Thoracic aorta (tissue), 2 donors: Measurements from ENCODE around the gene B3GALNT2. TPM values are rescaled to one million over a fixed set of nuclear protein-coding genes. Genes with fewer than 3 reads are reported as not detected.

Experiments used
- ATAC-seq: fragments of 150-250 bp; one replicate; pipeline ENCODE4 v1.8.0; 2017; ENCODE audit warnings: low read depth; ENCODE audit not compliant: insufficient number of reproducible peaks, low FRiP score
- DNase-seq: peaks from one replicate; pipeline ENCODE4 v3.0.0-alpha.2; 2020; ENCODE audit warnings: low spot score
- H3K27ac ChIP-seq, 2 donors: fragments of 200-600 bp; sonication (generic); 1 replicate in 1 of 2; 2 replicates in 1 of 2; pipeline ENCODE4 v1.5.1; 2016; ENCODE audit warnings: mild to moderate bottlenecking in 2 of 2, moderate library complexity in 2 of 2
- H3K27me3 ChIP-seq: fragments of 200-600 bp; sonication (generic); replicated peaks from 2 replicates; pipeline ENCODE4 v1.6.0; 2016; ENCODE audit warnings: mild to moderate bottlenecking; ENCODE audit not compliant: insufficient read depth
- H3K36me3 ChIP-seq: fragments of 200-600 bp; sonication (generic); one replicate; pipeline ENCODE4 v1.5.1; 2016
- H3K4me1 ChIP-seq, 2 donors: fragments of 200-600 bp; sonication (generic); 1 replicate in 1 of 2; 2 replicates in 1 of 2; pipeline versions ENCODE4 v1.5.1 to v1.6.0; 2016; ENCODE audit warnings: low read depth in 2 of 2, mild to moderate bottlenecking in 1 of 2; ENCODE audit not compliant: control insufficient read depth in 1 of 2
- H3K4me3 ChIP-seq: fragments of 200-600 bp; sonication (generic); 2 replicates; pipeline ENCODE4 v1.5.1; 2016; ENCODE audit warnings: mild to moderate bottlenecking
- H3K9me3 ChIP-seq: fragments of 200-600 bp; sonication (generic); 2 replicates; pipeline ENCODE4 v1.5.1; 2016
- CTCF ChIP-seq: fragments of 200-600 bp; sonication (generic); IDR thresholded peaks from one replicate; pipeline ENCODE4 v1.5.1; 2019; ENCODE audit warnings: antibody characterized with exemption
- total RNA-seq, 2 donors: library from RNA; depleted of rRNA; stranded (reverse); fragments of >200 nt; gene quantifications; one replicate each; pipeline versions ENCODE4 v1.1.0 to v1.2.3, GENCODE V29; 2016

The B3GALNT2 gene
- total RNA-seq, 2 donors from 2014 or later, result 50.5 to 50.7 TPM

GRCh38 chr1:235403593-235403992 lies 100.7 kb downstream of the B3GALNT2 start:
- no peak for ATAC-seq
- DNase-seq, result no peak
- no peaks in the 10 kb centered on the region for H3K9me3 ChIP-seq
- H3K27ac ChIP-seq, result no peak overlapping the region
- H3K36me3 ChIP-seq, result no peaks in the 10 kb centered on the region
- H3K27me3 ChIP-seq, result no peaks in the 10 kb centered on the region
- no peak for TF ChIP-seq CTCF
- H3K4me3 ChIP-seq, result no peak overlapping the region
- H3K4me1 ChIP-seq, result no peaks in the 10 kb centered on the region

- no peak overlapping the region for H3K4me3 ChIP-seq
- H3K27ac ChIP-seq, result no peak overlapping the region
- TF ChIP-seq CTCF, result no peak
- H3K36me3 ChIP-seq, result no peaks in the 10 kb centered on the region
- H3K4me1 ChIP-seq, result no peaks in the 10 kb centered on the region
- H3K27me3 ChIP-seq, result no peaks in the 10 kb centered on the region
- no peak for ATAC-seq
- H3K9me3 ChIP-seq, result no peaks in the 10 kb centered on the region
- no peak for DNase-seq
Observed at GRCh38 chr1:235402457-235403200, 101.6 kb downstream of the B3GALNT2 start.

GRCh38 chr1:235401251-235401650 lies 103.0 kb downstream of the B3GALNT2 start:
- no peak overlapping the region for H3K4me3 ChIP-seq

More at GRCh38 chr1:235401251-235401650, 103.0 kb downstream of the B3GALNT2 start:
- H3K27ac ChIP-seq, result no peak overlapping the region
- H3K27me3 ChIP-seq, result no peaks in the 10 kb centered on the region
- TF ChIP-seq CTCF, result no peak
- no peaks in the 10 kb centered on the region for H3K4me1 ChIP-seq
- ATAC-seq (no peak), DNase-seq (no peak)
- H3K36me3 ChIP-seq, result no peaks in the 10 kb centered on the region
- no peaks in the 10 kb centered on the region for H3K9me3 ChIP-seq

Other genes starting within 250 kb of the B3GALNT2 start
- 10 to 100 TPM; 32.4 to 50.2 TPM for gene ARID4B, start 176.3 kb downstream of the B3GALNT2 start, total RNA-seq
- 10 to 100 TPM; 13.5 to 33.2 TPM for gene GGPS1, start 175.9 kb downstream of the B3GALNT2 start, total RNA-seq
- 10 to 100 TPM; 16.9 to 30.1 TPM for gene TBCE, start 137.0 kb downstream of the B3GALNT2 start, total RNA-seq
- under 1 TPM in 1 of 2 donors, not detected in 1; 0.28 TPM for gene GNG4, start 145.3 kb upstream of the B3GALNT2 start, total RNA-seq